CMK (cell line): ENCODE data around the gene CHMP4B.
A peak's percentile ranks its signal among the peaks of the same experiment; 100 is the strongest.

Experiments
- DNase-seq: peaks from one replicate; pipeline ENCODE4 v3.0.0-alpha.2; 2010; ENCODE audit warnings: low read depth

CHMP4B gene

DNA sequence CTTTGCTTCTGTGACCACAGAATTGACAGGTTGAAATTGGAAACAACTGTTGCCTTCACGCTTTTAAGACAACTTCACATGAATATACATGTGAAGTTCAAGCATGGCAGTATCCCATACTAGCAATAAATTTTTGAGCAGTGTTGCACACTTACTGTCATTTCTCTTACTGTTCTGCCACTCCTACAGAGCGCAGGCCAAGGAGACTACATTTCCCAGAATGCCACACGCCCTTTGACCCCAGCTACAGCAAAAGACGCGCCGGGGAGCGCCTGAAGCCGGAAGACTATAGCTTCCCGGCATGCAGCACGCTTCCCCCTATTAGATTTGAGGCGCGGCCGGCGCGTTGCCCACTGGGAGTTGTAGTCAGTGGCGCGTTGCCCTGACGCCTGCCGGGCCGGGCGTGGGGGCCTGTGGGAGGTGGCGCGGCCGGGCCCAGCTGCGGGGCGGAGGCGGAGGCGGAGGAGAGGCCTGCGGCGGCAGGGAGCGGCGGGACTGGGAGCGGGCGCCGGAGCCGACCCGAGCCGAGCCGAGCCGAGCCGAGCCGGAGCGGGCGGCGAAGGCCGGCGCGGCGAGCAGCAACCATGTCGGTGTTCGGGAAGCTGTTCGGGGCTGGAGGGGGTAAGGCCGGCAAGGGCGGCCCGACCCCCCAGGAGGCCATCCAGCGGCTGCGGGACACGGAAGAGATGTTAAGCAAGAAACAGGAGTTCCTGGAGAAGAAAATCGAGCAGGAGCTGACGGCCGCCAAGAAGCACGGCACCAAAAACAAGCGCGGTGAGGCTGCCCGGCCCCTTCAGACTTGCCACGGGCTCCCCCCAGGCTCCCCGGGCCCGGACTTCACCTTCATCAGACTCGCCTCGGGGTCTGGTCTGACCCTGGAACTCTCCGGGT is at the start of gene CHMP4B:
TSS of gene CHMP4B (plus strand) at position 464 of the 891 bp plus-strand sequence. CDS start at position 585, 121 bp downstream.
- peak; percentile 88 for DNase-seq

DNA sequence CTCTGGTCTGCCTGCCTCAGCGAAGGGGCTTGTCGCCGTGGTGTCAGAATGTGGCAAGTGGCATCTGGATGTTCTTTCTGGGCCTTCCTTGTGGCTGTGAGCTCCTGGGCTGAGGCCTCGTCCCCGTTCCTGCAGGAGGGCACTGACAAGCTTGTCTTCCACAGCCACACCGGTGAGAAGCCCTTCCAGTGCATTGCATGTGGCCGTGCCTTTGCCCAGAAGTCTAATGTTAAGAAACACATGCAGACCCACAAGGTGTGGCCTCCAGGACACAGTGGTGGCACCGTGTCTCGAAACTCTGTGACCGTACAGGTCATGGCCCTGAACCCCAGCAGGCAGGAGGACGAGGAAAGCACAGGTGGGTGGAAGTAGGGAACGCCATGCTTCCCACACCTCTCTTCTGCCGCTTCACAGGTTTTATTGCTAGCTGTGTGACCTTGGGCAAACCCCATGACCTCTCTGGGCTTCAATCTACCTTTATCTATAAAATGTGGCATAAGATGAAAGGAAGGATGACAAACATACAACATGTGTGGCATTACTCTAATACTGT is 49.4 kb upstream of the CHMP4B start:
- no peak for DNase-seq

- no peak for DNase-seq
These were observed 46.0 kb upstream of the CHMP4B start for GRCh38 chr20:33765099-33765498.

DNA sequence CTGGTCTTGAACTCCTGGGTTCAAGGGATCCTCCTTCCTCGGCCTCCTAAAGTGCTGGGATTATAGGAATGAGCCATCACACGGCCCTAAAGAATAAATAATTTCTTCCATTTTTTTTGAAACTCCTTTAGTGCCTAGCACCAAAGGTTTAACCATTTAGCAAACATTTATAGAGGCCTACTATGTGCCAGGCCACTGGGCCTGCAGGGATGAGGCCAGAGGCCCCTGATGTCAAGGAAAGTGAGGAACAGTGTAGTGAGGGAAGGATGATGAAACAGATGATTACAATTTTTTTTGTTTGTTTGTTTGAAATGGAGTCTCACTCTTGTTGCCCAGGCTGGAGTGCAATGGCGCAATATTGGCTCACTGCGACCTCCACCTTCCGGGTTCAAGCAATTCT is 45.6 kb upstream of the CHMP4B start:
- no peak for DNase-seq

- no peak for DNase-seq
These were observed 44.5 kb upstream of the CHMP4B start for GRCh38 chr20:33766686-33767085.

- no peak for DNase-seq
These were observed 43.4 kb upstream of the CHMP4B start for GRCh38 chr20:33767777-33768138.

- DNase-seq, result no peak
These were observed 42.1 kb upstream of the CHMP4B start for GRCh38 chr20:33769043-33769442.

- no peak for DNase-seq
These were observed 41.1 kb upstream of the CHMP4B start for GRCh38 chr20:33770005-33770404.

GRCh38 chr20:33771938-33772337 is 39.2 kb upstream of the CHMP4B start:
- DNase-seq, result no peak

GRCh38 chr20:33772439-33772838 is 38.7 kb upstream of the CHMP4B start:
- DNase-seq, result no peak

GRCh38 chr20:33773412-33774089 is 37.6 kb upstream of the CHMP4B start:
- DNase-seq, result no peak

DNA sequence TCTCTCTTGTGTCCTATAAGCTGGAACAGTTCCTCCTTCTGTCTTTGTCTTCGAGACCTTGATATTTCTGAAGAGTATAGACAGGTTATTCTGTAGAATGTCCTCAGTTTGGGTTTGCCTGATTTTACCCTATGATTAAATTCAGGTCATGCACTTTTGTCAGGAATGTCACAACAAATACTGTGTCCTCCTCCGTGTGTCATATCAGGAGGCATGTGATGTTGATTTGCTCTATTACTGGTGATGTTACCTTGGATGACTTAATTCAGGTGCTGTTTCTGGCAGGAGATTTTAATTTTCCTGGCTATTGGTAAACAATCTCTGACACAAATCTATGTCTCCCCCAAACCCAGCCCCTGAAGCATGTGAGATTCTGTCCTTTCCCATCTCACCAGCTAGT is 33.3 kb upstream of the CHMP4B start:
- no peak for DNase-seq

DNA sequence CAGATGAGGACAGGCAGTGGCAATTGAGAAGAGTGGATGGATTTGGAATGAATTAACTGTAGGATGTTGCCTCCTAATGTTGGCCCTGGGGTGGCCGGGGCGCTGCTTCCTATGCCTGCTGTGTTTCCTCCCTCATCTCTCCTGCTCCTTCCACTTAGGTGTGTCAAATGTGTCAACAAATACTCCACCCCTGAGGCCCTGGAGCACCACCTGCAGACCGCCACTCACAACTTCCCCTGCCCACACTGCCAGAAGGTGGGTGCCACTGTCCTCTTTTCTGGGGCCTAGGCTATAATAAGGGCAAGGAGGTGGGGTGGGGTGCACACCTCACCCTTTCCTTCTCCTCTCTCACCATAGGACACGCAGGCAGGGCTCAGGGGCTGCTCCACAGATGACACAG is 30.0 kb upstream of the CHMP4B start:
- no peak for DNase-seq

- no peak for DNase-seq
These were observed 29.2 kb upstream of the CHMP4B start for GRCh38 chr20:33781945-33782344.

- DNase-seq, result no peak
These were observed 27.9 kb upstream of the CHMP4B start for GRCh38 chr20:33783256-33783655.

- no peak for DNase-seq
These were observed 27.3 kb upstream of the CHMP4B start for GRCh38 chr20:33783818-33784217.

GRCh38 chr20:33784225-33784624 is 26.9 kb upstream of the CHMP4B start:
- DNase-seq, result no peak

DNA sequence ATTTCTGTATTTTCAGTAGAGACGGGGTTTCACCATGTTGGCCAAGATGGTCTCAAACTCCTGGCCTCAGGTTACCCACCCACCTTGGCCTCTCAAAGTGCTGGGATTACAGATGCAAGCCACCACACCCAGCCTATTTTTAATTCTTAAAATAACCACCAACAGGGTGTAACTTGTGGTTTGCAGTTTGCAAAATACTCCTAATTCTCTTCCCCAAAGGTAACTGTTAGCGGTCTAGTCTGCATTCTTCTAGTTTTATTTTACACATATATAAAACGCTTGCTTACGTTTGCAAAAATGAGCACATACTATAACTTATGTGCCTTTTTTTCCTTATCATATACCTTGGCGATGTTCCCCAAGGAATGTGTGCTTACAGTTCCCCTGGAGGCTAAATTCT is 25.6 kb upstream of the CHMP4B start:
- no peak for DNase-seq

DNA sequence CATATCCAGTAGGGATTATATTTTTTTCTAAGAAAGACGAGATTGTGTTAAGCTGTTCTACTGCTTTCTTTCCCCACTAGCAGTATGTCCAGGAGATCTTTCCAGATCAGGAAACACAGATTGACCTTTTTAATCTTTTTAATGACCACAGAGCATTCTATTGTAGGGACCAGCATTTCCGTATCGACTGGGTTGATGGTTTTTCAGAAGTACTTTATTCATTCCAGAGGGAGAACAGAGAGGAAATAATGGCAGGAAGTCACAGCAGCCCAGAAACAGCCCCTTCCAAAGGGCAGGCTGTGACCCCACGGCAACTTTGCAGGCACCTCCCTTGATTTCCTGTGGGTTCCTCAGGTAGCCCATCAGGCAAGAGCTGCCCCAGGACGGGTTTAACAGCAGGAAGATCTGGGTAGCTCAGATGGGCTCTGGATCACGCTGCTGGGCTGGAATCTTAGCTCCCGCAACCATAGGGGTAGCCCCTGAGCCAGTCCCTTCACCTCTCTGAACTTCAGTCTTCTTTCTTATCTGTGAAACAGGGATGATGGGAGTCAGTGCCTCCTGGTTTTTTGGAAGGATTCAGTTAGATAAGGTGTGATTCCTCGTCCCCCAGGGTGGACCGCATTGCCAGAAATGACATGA is 23.8 kb upstream of the CHMP4B start:
- no peak for DNase-seq

DNA sequence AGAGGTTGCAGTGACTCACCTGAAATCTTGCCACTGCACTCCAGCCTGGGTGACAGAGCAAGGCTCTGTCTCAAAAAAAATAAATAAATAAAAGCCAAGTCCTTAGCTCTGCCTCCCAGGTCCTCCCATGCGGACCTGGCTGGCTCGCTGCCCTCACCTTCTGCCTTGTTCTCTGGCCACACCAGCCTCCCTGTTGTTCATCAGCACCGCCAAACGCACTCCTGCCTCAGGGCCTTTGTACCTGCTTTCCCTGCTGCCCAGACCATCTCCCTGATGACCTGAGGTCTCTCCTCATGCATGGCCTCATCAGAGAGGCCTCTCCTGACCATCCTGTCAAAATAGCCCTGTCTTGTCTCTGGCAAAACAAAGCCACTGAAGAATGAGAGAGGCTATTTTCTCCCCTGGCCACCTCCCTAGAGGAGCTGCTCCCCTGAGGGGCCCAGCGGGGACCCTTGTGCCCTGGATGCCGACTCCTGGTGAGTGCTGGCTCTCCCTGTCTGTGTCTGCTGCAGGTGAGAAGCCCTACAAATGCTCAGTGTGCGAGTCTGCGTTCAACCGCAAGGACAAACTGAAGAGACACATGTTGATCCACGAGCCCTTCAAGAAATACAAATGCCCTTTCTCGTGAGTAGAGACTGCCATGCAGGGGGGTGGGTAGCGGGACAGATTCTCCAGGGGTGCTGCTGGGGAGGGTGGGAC is 22.6 kb upstream of the CHMP4B start:
- no peak for DNase-seq

GRCh38 chr20:33789109-33789857 is 21.9 kb upstream of the CHMP4B start:
- DNase-seq, result no peak

DNA sequence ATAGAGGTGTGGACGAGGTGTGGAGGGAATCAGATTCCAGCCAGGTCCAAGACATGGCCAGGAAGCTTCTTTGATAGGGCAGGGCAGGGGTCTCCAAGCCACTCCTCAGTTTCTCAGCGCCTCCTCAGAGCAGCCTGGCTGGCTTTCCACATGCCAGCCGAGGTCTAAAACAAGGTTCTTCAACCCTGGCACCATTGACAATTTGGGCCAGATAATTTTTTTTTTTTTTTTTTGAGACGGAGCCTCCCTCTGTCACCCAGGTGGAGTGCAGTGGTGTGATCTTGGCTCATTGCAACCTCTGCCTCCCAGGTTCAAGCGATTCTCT is 21.3 kb upstream of the CHMP4B start:
- DNase-seq, result no peak
